ENCODE results near the gene POLR3H. TPM values are rescaled to one million over a fixed set of nuclear protein-coding genes. Genes with fewer than 3 reads are reported as not detected.

POLR3H gene
- polyA plus RNA-seq, 1 donor from 2014 or later, result 15.9 TPM

DNA sequence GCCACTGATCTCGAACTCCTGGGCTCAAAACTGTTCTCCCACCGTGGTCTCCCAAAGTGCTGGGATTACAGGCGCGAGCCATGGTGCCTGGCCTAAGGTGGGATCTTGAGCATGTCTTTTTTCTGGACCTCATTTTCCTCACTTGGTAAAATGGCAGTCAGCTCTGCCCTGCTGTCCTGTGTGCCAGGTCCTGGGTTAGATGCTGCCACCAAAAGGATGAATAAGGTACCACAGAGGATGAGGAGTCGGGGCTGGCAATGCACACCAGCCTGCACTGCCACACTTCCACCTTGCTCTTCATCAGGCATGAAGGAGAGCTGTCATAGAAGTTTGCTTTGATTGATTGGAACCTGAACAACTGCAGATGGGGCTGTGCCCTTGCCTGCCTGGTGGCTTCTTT is 43.1 kb downstream of the POLR3H start:
- H3K4me1 Mint-ChIP-seq, result peaks cover 15 to 18% (median 17%) of the 10 kb centered on the region in 3 donors
- H3K27me3 Mint-ChIP-seq, result no peaks in the 10 kb centered on the region
- H3K4me3 Mint-ChIP-seq, result no peak overlapping the region
- H3K9me3 Mint-ChIP-seq, result no peaks in the 10 kb centered on the region
- peak overlapping the region in 2 of 3 donors; percentile 3 to 71 for H3K27ac Mint-ChIP-seq
- H3K36me3 Mint-ChIP-seq, result peaks cover 3% of the 10 kb centered on the region

DNA sequence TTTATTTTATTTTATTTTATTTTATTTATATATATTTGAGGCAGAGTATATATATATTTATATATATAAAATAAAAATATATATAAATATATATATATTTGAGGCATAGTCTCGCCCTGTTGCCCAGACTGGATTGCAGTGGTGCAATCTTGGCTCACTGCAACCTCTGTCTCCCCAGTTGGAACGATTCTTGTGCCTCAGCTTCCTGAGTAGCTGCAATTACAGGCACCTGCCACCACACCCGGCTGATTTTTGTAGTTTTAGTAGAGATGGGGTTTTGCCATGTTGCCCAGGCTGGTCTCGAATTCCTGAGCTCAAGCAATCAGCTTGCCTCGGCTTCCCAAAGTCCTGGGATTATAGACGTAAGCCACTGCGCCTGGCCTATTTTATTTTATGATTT is 44.0 kb downstream of the POLR3H start:
- H3K27me3 Mint-ChIP-seq, result no peaks in the 10 kb centered on the region
- peaks cover 3% of the 10 kb centered on the region for H3K36me3 Mint-ChIP-seq
- H3K9me3 Mint-ChIP-seq, result no peaks in the 10 kb centered on the region
- H3K27ac Mint-ChIP-seq, result peak overlapping the region in 1 of 3 donors; percentile 71
- H3K4me1 Mint-ChIP-seq, result peaks cover 10 to 18% (median 17%) of the 10 kb centered on the region in 3 donors
- H3K4me3 Mint-ChIP-seq, result no peak overlapping the region

DNA sequence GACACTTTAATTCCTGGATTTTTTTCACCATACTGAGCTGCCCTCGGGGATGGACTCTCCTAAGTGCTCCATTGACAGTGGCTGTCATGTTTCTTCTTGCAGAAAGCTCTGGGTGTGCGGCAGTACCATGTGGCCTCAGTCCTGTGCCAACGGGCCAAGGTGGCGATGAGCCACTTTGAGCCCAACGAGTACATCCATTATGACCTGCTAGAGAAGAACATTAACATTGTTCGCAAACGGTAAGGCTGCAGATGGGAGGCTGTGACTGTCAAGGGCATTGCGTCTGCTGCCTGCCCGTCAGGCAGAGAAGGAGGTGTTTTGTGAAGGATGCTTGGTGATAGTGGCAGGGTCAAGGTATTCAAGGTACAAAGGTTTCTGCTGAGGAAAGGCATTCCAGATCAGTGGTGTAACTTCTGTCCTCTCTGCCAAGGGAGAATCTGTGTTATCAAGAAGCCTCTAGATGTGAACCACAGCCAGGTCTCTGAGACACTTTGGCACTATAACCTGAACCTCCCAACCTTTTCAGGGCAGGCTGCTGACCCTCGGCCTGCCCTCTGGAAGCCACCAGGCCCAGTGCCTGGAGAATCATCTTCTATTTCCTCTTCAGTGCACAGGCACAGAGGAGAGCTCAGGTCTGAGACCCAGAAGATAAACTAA is 44.5 kb downstream of the POLR3H start:
- peak overlapping the region in 1 of 4 donors; percentile 67 for H3K4me3 Mint-ChIP-seq
- H3K27ac Mint-ChIP-seq, result peak overlapping the region in 1 of 3 donors; percentile 76
- no peaks in the 10 kb centered on the region for H3K27me3 Mint-ChIP-seq
- peaks cover 8 to 17% (median 16%) of the 10 kb centered on the region in 3 donors for H3K4me1 Mint-ChIP-seq
- no peaks in the 10 kb centered on the region for H3K9me3 Mint-ChIP-seq
- H3K36me3 Mint-ChIP-seq, result peaks cover 3% of the 10 kb centered on the region

DNA sequence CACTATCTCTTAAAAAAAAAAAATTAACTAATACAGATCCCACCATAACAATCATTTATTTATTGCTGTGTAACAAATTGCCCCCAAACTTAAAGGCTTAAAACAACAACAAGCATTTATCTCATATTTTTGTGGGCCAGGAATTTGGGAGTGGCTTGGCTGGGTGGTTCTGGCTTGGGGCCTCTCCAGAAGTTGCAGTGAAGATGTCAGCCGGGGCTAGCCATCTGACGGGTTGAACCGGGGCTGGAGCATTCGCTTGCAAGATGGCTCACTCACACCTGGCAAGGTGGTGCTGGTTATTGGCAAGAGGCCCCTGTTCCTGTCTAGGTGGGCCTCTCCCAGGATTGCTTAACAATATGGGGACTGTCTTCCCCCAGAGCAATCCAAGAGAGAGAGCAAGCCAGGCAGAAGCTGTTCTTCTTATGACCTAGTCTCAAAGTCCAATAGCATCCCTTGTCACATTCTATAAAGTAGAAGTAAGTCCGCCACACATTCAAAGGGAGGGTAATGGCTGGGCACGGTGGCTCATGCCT is 45.9 kb downstream of the POLR3H start:
- peaks cover 4 to 13% (median 8%) of the 10 kb centered on the region in 3 donors for H3K4me1 Mint-ChIP-seq
- H3K4me3 Mint-ChIP-seq, result no peak overlapping the region
- no peaks in the 10 kb centered on the region for H3K9me3 Mint-ChIP-seq
- no peaks in the 10 kb centered on the region for H3K27me3 Mint-ChIP-seq
- H3K36me3 Mint-ChIP-seq, result peaks cover 3% of the 10 kb centered on the region
- no peak overlapping the region for H3K27ac Mint-ChIP-seq

DNA sequence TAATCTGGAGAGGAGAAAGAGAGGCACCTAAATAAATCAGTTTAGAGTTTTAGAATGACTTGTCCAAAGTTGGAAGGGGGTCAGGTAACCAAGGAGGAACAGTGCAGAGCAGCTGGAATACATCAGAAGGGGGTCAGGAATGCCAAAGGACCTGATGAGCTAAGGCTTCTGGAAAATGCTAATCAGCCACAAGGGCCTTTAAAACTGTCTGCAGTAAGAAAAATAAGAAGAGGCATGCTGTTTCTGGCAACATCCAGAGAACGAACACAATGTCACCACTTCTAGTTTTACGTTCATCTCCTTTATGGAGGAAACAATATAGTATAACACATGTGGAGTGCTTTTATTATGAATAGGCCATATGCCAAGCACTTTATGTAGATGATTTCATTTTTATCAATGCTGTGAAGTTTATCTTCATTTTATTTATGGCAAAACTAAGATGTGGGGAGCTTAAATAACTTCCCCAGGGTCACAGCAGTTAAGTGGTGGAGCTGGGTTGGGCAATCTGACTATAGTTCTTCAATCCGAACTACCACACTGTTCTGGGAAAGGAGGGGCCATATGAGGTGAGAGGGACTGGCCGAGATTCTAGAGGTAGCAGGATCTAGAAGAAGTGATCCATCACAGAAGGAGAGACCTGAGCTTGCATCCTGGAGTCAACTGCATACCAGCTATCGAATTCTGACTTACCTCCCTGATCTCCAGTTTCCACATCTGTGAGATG is 52.7 kb downstream of the POLR3H start:
- no peaks in the 10 kb centered on the region for H3K36me3 Mint-ChIP-seq
- H3K4me1 Mint-ChIP-seq, result peaks cover 22 to 34% (median 24%) of the 10 kb centered on the region in 3 donors
- no peaks in the 10 kb centered on the region for H3K27me3 Mint-ChIP-seq
- no peak overlapping the region for H3K27ac Mint-ChIP-seq
- H3K4me3 Mint-ChIP-seq, result no peak overlapping the region
- H3K9me3 Mint-ChIP-seq, result no peaks in the 10 kb centered on the region

DNA sequence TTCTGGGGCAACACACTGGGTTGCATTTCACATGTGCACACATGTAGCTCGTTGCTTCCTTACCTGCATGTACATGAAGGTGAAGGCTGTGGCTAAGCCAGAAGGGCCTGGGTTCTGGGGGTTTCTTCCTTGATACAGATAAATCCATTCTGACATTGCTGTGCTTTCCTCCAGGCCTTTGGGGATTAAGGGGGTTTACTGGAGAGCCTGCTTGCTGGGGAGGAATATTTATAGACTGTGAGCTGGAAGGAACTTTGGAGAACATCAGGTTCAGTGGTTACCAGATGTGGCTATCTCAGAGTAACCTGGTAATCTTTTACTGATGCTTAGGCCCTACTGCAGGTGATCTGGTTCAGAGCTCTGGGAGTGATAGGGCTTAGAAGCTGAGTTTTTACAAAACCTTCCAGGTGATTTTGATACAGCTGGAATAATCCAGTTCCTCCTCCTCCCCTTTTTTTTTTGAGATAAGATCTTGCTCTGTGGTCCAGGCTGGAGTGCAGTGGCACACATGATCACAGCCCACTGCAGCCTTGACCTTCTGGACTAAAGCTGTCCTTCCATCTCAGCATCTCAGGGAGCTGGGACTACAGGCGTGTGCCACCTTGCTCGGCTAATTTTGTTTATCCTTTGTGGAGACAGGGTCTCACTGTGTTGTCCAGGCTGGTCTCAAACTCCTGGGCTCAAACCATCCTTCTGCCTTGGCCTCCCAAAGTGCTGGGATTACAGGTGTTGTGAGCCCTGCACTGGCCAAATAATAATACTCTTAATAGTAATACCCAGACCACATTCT is 55.5 kb downstream of the POLR3H start:
- no peaks in the 10 kb centered on the region for H3K27me3 Mint-ChIP-seq
- no peaks in the 10 kb centered on the region for H3K9me3 Mint-ChIP-seq
- no peak overlapping the region for H3K4me3 Mint-ChIP-seq
- no peaks in the 10 kb centered on the region for H3K36me3 Mint-ChIP-seq
- peaks cover 30 to 39% (median 32%) of the 10 kb centered on the region in 3 donors for H3K4me1 Mint-ChIP-seq
- H3K27ac Mint-ChIP-seq, result peak overlapping the region in 2 of 3 donors; percentile 19 to 82

DNA sequence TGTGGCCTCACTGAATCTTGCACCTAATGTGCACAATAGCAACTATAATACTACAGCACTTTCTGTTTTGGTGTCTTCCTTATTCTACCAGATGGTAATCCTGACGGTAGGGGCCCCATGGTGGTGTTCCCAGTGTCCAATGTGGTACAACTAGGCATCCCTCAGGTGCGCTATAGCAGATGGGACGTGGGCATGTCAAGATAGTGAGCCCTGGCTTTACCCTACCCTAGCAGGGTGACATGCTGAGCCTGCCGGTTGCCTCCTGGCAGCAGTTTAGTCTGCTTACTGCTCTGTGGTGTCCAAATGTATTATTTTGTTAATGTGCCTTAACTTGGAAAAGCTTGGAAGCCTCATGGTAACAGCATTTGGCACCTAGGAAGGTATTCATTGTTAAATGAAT is 56.2 kb downstream of the POLR3H start:
- Mint-ChIP-seq H3K27ac (no peak overlapping the region), H3K36me3 (no peaks in the 10 kb centered on the region), H3K4me1 (peaks cover 30 to 39% (median 35%) of the 10 kb centered on the region in 3 donors), H3K4me3 (no peak overlapping the region), H3K27me3 (no peaks in the 10 kb centered on the region), H3K9me3 (no peaks in the 10 kb centered on the region)

DNA sequence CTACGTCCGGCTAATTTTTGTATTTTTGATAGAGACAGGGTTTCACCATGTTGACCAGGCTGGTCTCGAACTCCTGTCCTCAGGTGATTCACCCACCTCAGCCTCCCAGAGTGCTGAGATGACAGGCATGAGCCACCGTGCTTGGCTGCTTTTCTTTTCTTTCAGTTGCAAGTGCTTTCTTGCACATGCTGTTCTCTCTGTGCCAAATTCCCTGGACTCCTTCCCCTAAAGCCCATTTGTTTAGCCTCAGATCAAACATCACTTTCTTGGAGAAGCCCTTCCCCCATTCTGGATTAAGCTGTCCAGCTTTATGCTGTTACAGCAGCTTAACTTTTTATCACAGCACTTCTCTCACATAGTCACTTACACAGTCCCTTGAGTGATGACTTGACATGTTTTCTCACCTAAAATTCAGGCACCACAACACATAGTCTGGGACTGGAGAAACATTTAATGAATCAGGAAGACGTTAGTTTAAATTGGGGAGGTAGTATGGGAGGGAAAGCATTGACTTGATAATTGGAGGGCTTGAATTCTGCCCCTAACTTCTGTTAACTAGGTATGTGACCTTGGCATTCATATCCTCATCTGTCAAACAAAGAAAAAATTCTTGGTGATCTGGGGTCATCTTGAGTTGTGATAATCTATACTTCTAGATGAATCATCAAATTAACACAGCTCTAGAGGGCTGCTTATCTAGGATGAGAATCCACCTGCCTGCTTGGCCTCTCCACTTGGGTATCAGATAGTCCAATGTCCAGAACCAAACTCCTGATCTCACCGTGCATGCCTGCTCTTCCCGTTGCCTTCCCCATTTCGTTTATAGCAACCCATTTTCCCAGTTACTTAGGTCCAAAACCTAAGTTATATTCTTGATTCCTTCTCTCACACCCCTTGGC is 57.0 kb downstream of the POLR3H start:
- H3K27ac Mint-ChIP-seq, result peak overlapping the region; percentile 22 to 87 (median 37)
- no peaks in the 10 kb centered on the region for H3K27me3 Mint-ChIP-seq
- peak overlapping the region in 2 of 4 donors; percentile 50 to 69 for H3K4me3 Mint-ChIP-seq
- H3K4me1 Mint-ChIP-seq, result peaks cover 36 to 46% (median 43%) of the 10 kb centered on the region in 3 donors
- H3K36me3 Mint-ChIP-seq, result no peaks in the 10 kb centered on the region
- no peaks in the 10 kb centered on the region for H3K9me3 Mint-ChIP-seq

DNA sequence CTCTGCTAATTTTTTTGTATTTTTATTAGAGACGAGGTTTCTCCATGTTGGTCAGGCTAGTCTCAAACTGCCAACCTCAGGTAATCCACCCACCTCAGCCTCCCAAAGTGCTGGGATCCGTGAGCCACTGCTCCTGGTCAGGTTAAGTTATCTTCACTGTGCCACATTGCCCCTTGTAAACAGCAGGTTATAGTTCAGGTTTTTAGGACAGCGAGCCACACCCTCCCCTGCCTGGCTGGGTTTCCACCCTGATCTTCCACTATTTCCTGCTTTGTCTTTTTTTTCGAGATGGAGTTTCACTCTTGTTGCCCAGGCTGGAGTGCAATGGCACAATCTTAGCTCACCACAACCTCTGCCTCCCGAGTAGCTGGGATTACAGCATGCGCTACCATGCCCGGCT is 59.2 kb downstream of the POLR3H start:
- H3K4me3 Mint-ChIP-seq, result peak overlapping the region in 1 of 4 donors; percentile 75
- no peaks in the 10 kb centered on the region for H3K27me3 Mint-ChIP-seq
- H3K9me3 Mint-ChIP-seq, result no peaks in the 10 kb centered on the region
- H3K4me1 Mint-ChIP-seq, result peaks cover 48 to 59% (median 51%) of the 10 kb centered on the region in 3 donors
- H3K27ac Mint-ChIP-seq, result peak overlapping the region in 1 of 3 donors; percentile 89
- no peaks in the 10 kb centered on the region for H3K36me3 Mint-ChIP-seq

DNA sequence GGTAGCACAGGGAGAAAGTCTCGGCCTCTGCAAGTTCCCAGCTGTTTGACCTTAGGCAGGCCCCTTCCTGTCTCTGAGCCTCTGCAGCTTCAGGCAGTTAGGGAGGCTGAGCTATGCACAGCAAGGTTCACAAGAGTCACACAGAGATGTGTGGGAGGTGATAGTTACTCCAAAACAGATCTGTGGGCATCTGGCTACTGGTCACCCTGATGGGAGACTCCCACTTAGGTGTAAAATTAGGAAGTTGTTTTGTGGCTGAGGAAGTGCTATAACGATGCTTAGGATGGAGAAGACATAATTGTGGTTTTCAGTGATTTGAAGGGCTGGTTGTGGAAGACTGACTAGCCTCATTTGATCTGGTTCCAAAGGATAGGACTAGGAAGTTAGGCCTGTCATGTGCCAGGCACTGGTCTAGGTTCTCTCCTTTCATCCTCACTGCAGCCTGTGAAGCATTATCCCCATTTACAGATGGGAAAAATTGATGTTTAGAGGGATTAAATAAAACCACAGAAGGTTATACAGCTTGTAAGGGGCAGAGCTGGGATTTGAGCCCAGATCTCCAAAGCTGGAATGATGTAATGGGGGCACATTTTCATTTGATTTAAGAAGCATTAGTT is 61.8 kb downstream of the POLR3H start:
- Mint-ChIP-seq H3K4me3 (peak overlapping the region; percentile 27 to 79 (median 60)), H3K27me3 (no peaks in the 10 kb centered on the region), H3K4me1 (peaks cover 56 to 65% (median 65%) of the 10 kb centered on the region in 3 donors), H3K27ac (peak overlapping the region; percentile 71 to 91 (median 74)), H3K9me3 (no peaks in the 10 kb centered on the region), H3K36me3 (no peaks in the 10 kb centered on the region)

DNA sequence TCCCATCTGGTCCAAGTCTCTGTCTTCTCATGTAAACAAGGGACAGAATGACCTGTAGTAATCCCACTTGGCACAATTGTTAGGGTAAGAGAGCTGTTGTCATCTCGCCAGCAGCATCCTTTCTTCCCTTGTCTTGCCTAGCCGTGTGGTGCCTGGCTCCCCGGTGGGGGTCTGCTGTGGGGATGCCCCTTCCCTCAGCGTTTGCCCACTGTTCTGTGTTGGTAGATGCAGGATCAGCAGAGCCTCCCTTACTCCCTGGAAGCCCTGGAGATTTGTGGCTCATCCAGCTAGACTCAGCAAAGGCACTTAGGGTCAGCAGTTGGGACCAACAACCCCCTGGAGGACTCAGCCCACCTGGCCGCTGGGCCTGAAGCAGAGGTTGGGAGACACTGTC is 62.3 kb downstream of the POLR3H start:
- H3K4me1 Mint-ChIP-seq, result peaks cover 51 to 61% (median 61%) of the 10 kb centered on the region in 3 donors
- peak overlapping the region; percentile 71 to 91 (median 74) for H3K27ac Mint-ChIP-seq
- peak overlapping the region in 3 of 4 donors; percentile 9 to 71 (median 49) for H3K4me3 Mint-ChIP-seq

DNA sequence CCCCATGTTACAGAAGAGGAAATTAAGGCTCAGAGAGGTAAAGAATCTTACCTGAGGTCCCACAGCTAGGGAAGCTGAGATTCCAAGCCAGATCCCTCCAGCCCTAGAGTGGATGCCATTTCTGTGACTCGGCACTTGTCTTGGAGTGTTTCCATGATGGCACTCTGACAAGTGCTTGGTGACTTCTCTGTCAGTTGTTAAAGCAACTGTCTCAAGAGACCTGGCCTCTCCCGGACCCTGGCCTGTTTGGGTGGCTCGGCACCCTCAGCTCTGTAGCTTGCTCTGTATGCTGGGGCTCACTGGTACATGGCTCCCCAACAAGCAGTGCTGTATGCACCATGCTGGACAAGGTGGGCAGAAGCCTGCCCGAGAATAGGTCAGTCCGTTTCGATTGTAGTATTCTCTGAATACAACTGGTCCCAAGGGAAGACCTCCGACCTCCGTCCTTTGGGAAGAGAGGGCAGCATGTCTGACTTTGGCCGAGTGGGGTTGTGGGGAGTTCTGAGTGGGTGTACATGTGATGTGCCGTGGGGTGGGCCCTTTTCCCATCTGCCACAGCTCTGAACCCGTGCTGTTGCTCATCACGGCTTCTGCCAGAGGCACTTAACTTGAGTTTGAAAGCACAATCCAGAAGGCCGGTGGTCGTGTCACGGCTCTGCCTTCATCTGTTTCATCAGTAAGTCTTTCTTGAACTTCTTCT is 63.0 kb downstream of the POLR3H start:
- H3K4me1 Mint-ChIP-seq, result peaks cover 51 to 62% (median 61%) of the 10 kb centered on the region in 3 donors
- H3K9me3 Mint-ChIP-seq, result no peaks in the 10 kb centered on the region
- H3K4me3 Mint-ChIP-seq, result peak overlapping the region in 1 of 4 donors; percentile 71
- H3K27ac Mint-ChIP-seq, result peak overlapping the region; percentile 23 to 91 (median 71)
- no peaks in the 10 kb centered on the region for H3K27me3 Mint-ChIP-seq
- H3K36me3 Mint-ChIP-seq, result no peaks in the 10 kb centered on the region

More for the DNA sequence above, 62.3 kb downstream of the POLR3H start:
- Mint-ChIP-seq H3K9me3 (no peaks in the 10 kb centered on the region), H3K27me3 (no peaks in the 10 kb centered on the region), H3K36me3 (no peaks in the 10 kb centered on the region)

DNA sequence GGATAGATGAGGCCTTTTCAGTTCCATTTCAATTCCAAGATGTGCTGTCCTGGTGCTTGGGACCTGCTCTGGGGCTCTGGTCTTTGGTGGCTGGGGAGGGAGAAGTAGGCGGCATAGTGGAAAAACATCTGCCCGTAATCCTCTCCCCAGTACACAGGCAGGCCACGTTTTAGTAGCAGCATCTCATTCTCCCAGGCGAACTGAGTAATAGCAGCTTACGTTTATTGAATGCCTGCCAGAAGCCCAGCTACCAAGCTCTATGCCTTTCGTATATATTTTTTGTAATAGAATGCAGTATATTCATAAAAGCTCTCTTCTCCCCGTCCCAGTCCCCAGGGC is 63.9 kb downstream of the POLR3H start:
- peak overlapping the region; percentile 25 to 88 (median 76) for H3K4me3 Mint-ChIP-seq
- H3K27me3 Mint-ChIP-seq, result no peaks in the 10 kb centered on the region
- peak overlapping the region; percentile 71 to 95 (median 91) for H3K27ac Mint-ChIP-seq
- H3K36me3 Mint-ChIP-seq, result no peaks in the 10 kb centered on the region
- peaks cover 51 to 60% (median 58%) of the 10 kb centered on the region in 3 donors for H3K4me1 Mint-ChIP-seq
- no peaks in the 10 kb centered on the region for H3K9me3 Mint-ChIP-seq
